Stomach (tissue), 4 donors: ENCODE data around the gene CA12.

Source experiments
- CTCF ChIP-seq, 7 experiments: fragments of 450-650 bp in 4 of 7; fragments of 200-600 bp in 3 of 7; sonication (generic) in 3 of 7; IDR thresholded peaks; one replicate each; pipeline ENCODE4 v1.5.1; 2016 to 2019; ENCODE audit warnings: antibody characterized with exemption in 7 of 7, control low read depth in 2 of 7, mild to moderate bottlenecking in 1 of 7
- EP300 ChIP-seq: sonication (generic); formaldehyde crosslinking; IDR thresholded peaks from one replicate; pipeline ENCODE4 v1.6.1; 2017; ENCODE audit warnings: antibody characterized with exemption
- POLR2A ChIP-seq, 4 donors: fragments of 450-650 bp; IDR thresholded peaks; one replicate each; pipeline ENCODE4 v1.6.1; 2016; ENCODE audit warnings: antibody characterized with exemption in 4 of 4, control low read depth in 2 of 4, mild to moderate bottlenecking in 1 of 4, moderate library complexity in 1 of 4
- POLR2AphosphoS5 ChIP-seq, 3 donors: sonication (generic); formaldehyde crosslinking; IDR thresholded peaks; one replicate each; pipeline ENCODE4 v1.6.1; 2016; ENCODE audit warnings: antibody characterized with exemption in 3 of 3

- TF ChIP-seq CTCF (IDR thresholded peaks at IDR 0.05) (no peak), POLR2A (IDR thresholded peaks at IDR 0.05) (no peak), POLR2AphosphoS5 (IDR thresholded peaks at IDR 0.05) (no peak), EP300 (no peak)
Observed at GRCh38 chr15:63349621-63350020, 32.0 kb downstream of the CA12 start.
